Panc1 (cell line): ENCODE data around the gene FAHD1. TPM values are rescaled to one million over a fixed set of nuclear protein-coding genes. Genes with fewer than 3 reads are reported as not detected.

Experiments used
- ATAC-seq: fragments of 200-7000 bp; cut with Tn5 transposase; 2 replicates; pipeline ENCODE4 v1.9.1; 2020; ENCODE audit warnings: mild to moderate bottlenecking, moderate library complexity
- BruUV-seq: library from RNA; stranded (reverse); fragments of 400-500 nt; replicated peaks from 2 replicates; lab custom pipeline; 2021; lab: Mats Ljungman, UMichigan
- CTCF ChIA-PET: fragments of 300-600 bp; sonication (Branson Sonifier 250); formaldehyde crosslinking; loops from one replicate; lab custom pipeline; 2022; ENCODE audit warnings: antibody characterized with exemption; lab: Charles Lee
- POLR2A ChIA-PET: fragments of 300-600 bp; sonication (Branson Sonifier 250); formaldehyde crosslinking; loops from one replicate; lab custom pipeline; 2022; ENCODE audit warnings: antibody characterized with exemption; lab: Charles Lee
- DNase-seq: peaks from one replicate; pipeline ENCODE4 v3.0.0-alpha.2; 2010; ENCODE audit warnings: low read depth, low spot score
- H3K27ac ChIP-seq: 2 replicates; pipeline ENCODE4 v1.5.1; 2011; ENCODE audit warnings: mild to moderate bottlenecking, low read length, inconsistent platforms
- H3K27me3 ChIP-seq: fragments of 200-500 bp; sonication (Bioruptor generic); 2 replicates; pipeline ENCODE4 v1.6.0; 2014; ENCODE audit warnings: low read length, inconsistent platforms; ENCODE audit not compliant: control insufficient read depth, insufficient read depth
- H3K36me3 ChIP-seq: fragments of 200-500 bp; sonication (Bioruptor generic); 2 replicates; pipeline ENCODE4 v1.5.1; 2014; ENCODE audit warnings: inconsistent platforms, mild to moderate bottlenecking, low read length, moderate library complexity; ENCODE audit not compliant: control insufficient read depth, insufficient read depth
- H3K4me1 ChIP-seq: 2 replicates; pipeline ENCODE4 v1.5.1; 2011; ENCODE audit warnings: inconsistent platforms, mild to moderate bottlenecking, low read length, moderate library complexity; ENCODE audit not compliant: control insufficient read depth, insufficient read depth
- H3K4me3 ChIP-seq, 2 experiments: 2 replicates each; pipeline ENCODE4 v1.5.1; 2011 to 2012; ENCODE audit warnings: low read depth in 2 of 2, low read length in 2 of 2, mild to moderate bottlenecking in 2 of 2, inconsistent platforms in 1 of 2, moderate library complexity in 1 of 2
- H3K9me3 ChIP-seq: fragments of 200-500 bp; sonication (Bioruptor generic); 2 replicates; pipeline ENCODE4 v1.5.1; 2014; ENCODE audit warnings: low read depth, mild to moderate bottlenecking, inconsistent platforms, low read length, moderate library complexity; ENCODE audit not compliant: control insufficient read depth, insufficient read depth
- CTCF ChIP-seq: fragments of 450-650 bp; IDR thresholded peaks from 2 replicates; pipeline ENCODE4 v1.5.1; 2017; ENCODE audit warnings: mild to moderate bottlenecking
- POLR2AphosphoS5 ChIP-seq: IDR thresholded peaks from 2 replicates; pipeline ENCODE4 v1.6.1; 2012; ENCODE audit warnings: mild to moderate bottlenecking, low read depth, low read length, moderate library complexity
- REST ChIP-seq, 2 experiments: IDR thresholded peaks; 2 replicates each; pipeline ENCODE4 v1.6.1; 2011 to 2012; ENCODE audit warnings: low read depth in 2 of 2, control low read depth in 1 of 2, low read length in 1 of 2, mild to moderate bottlenecking in 1 of 2, moderate library complexity in 1 of 2; ENCODE audit not compliant: insufficient read depth in 1 of 2
- SIN3A ChIP-seq: IDR thresholded peaks from 2 replicates; pipeline ENCODE4 v1.6.1; 2012; ENCODE audit warnings: low read depth, mild to moderate bottlenecking, low read length, moderate library complexity, borderline replicate concordance; ENCODE audit not compliant: insufficient read depth
- TCF7L2 ChIP-seq: IDR thresholded peaks from 2 replicates; pipeline ENCODE4 v1.6.1; 2011; ENCODE audit warnings: mild to moderate bottlenecking, low read depth, low read length, inconsistent platforms
- in situ Hi-C: cut with HindIII; loops from 2 replicates; pipeline ENCODE4 v1.10.0; 2016; ENCODE audit warnings: low sequenced_read_pairs, low pct_unique_long_range_greater_than_20kb
- intact Hi-C: fragments of 100-400 bp; cut with micrococcal nuclease; formaldehyde crosslinking; loops from one replicate; pipeline ENCODE4 v1.10.0; 2022; ENCODE audit not compliant: unreplicated experiment
- total RNA-seq: library from RNA; stranded (reverse); gene quantifications from one replicate; pipeline ENCODE4 v1.2.1, GENCODE V29; 2021; ENCODE audit not compliant: unreplicated experiment

The FAHD1 gene
- total RNA-seq, 1 experiment from 2014 or later = 34.6 TPM

- in situ Hi-C loops (no loop called here), intact Hi-C loops (no loop called here)
- ATAC-seq (no peak), DNase-seq (no peak)
- TF ChIP-seq SIN3A (no peak), TCF7L2 (no peak), CTCF (no peak), REST (IDR thresholded peaks at IDR 0.05; ENCODE audit: insufficient read depth in 1 of 2, low read depth in 2 of 2, low read length in 1 of 2) (no peak), POLR2AphosphoS5 (no peak)
- BruUV-seq = no TSS peak
- H3K36me3 ChIP-seq = no peaks in the 10 kb centered on the region
- CTCF ChIA-PET = no interaction called here
- no peaks in the 10 kb centered on the region for H3K4me1 ChIP-seq
- POLR2A ChIA-PET = no interaction called here
- no peak overlapping the region for H3K27ac ChIP-seq
- H3K9me3 ChIP-seq = no peaks in the 10 kb centered on the region
- H3K27me3 ChIP-seq = 0 out of 2 replicates have a peak, but pooled peaks cover 2% of the 10 kb centered on the region
- no peak overlapping the region for H3K4me3 ChIP-seq
These were observed 24.8 kb downstream of the FAHD1 start for GRCh38 chr16:1851793-1852192.

GRCh38 chr16:1857433-1858097 is 30.6 kb downstream of the FAHD1 start:
- no peaks in the 10 kb centered on the region for H3K9me3 ChIP-seq
- in situ Hi-C loops = no loop called here
- TF ChIP-seq CTCF (no peak), POLR2AphosphoS5 (no peak), REST (IDR thresholded peaks at IDR 0.05; ENCODE audit: insufficient read depth in 1 of 2, low read depth in 2 of 2, low read length in 1 of 2) (no peak), SIN3A (no peak), TCF7L2 (no peak)
- intact Hi-C loops = no loop called here
- ATAC-seq (no peak), DNase-seq (no peak)
- POLR2A ChIA-PET = interaction anchor here (0.5 kb wide), 1 partner anchor 107 kb away, joined by 12 read pairs; the partner anchor contains the start of gene RPS2
- no peaks in the 10 kb centered on the region; the same call in 1 of the 2 replicates for H3K27me3 ChIP-seq
- CTCF ChIA-PET = interaction anchor here (0.9 kb wide), 1 partner anchor 74 kb away, joined by 3 read pairs; no protein-coding TSS in a partner anchor
- no peaks in the 10 kb centered on the region for H3K4me1 ChIP-seq
- no peak overlapping the region for H3K4me3 ChIP-seq
- H3K36me3 ChIP-seq = no peaks in the 10 kb centered on the region
- H3K27ac ChIP-seq = no peak overlapping the region
- no TSS peak for BruUV-seq
